Measurements from ENCODE around the gene MKS1.

MKS1 gene

GRCh38 chr17:58196610-58197009, 22.4 kb downstream of the MKS1 start:
- DNase-seq: no peak

GRCh38 chr17:58195518-58196123, 23.4 kb downstream of the MKS1 start:
- DNase-seq: no peak

- no peak for DNase-seq
Observed at GRCh38 chr17:58193641-58194255, 25.3 kb downstream of the MKS1 start.

GRCh38 chr17:58192612-58193011, 26.4 kb downstream of the MKS1 start, which contains the start of gene EPX:
Gene EPX (plus strand): TSS chr17:58192726. CDS start chr17:58192847, 121 bp downstream.
- no peak for DNase-seq

- peak; percentile 9 for DNase-seq
Observed at GRCh38 chr17:58191241-58191896, 27.7 kb downstream of the MKS1 start.

- DNase-seq: peak; percentile 64
Observed at GRCh38 chr17:58189436-58190146, 29.5 kb downstream of the MKS1 start.

GRCh38 chr17:58187675-58188074, 31.4 kb downstream of the MKS1 start:
- no peak for DNase-seq

GRCh38 chr17:58187063-58187462, 32.0 kb downstream of the MKS1 start:
- no peak for DNase-seq

GRCh38 chr17:58186591-58186990, 32.5 kb downstream of the MKS1 start:
- no peak for DNase-seq

- peak; percentile 81 for DNase-seq
Observed at GRCh38 chr17:58184986-58185761, 33.9 kb downstream of the MKS1 start.

- peak; percentile 96 for DNase-seq
Observed at GRCh38 chr17:58184308-58184985, 34.6 kb downstream of the MKS1 start.

- DNase-seq: no peak
Observed at GRCh38 chr17:58183514-58183913, 35.5 kb downstream of the MKS1 start.

GRCh38 chr17:58181796-58182195, 37.3 kb downstream of the MKS1 start:
- no peak for DNase-seq

GRCh38 chr17:58176200-58176599, 42.9 kb downstream of the MKS1 start:
- no peak for DNase-seq

GRCh38 chr17:58174871-58175270, 44.2 kb downstream of the MKS1 start:
- DNase-seq: no peak

GRCh38 chr17:58172369-58173071, 46.5 kb downstream of the MKS1 start:
- peak; percentile 36 for DNase-seq

GRCh38 chr17:58170622-58171021, 48.4 kb downstream of the MKS1 start:
- no peak for DNase-seq

GRCh38 chr17:58166682-58167081, 52.4 kb downstream of the MKS1 start, which contains the start of gene OR4D2:
Gene OR4D2 (plus strand): TSS chr17:58166982. CDS start chr17:58169656, 2,674 bp downstream.
- DNase-seq: no peak

- DNase-seq: no peak
Observed at GRCh38 chr17:58165981-58166380, 53.1 kb downstream of the MKS1 start.

- DNase-seq: peak; percentile 17
Observed at GRCh38 chr17:58161566-58161965, 57.5 kb downstream of the MKS1 start.

- DNase-seq: no peak
Observed at GRCh38 chr17:58158181-58158580, 60.9 kb downstream of the MKS1 start.
